ENCODE results near the gene TOM1L2.

- TF ChIP-seq, protein P1, sequence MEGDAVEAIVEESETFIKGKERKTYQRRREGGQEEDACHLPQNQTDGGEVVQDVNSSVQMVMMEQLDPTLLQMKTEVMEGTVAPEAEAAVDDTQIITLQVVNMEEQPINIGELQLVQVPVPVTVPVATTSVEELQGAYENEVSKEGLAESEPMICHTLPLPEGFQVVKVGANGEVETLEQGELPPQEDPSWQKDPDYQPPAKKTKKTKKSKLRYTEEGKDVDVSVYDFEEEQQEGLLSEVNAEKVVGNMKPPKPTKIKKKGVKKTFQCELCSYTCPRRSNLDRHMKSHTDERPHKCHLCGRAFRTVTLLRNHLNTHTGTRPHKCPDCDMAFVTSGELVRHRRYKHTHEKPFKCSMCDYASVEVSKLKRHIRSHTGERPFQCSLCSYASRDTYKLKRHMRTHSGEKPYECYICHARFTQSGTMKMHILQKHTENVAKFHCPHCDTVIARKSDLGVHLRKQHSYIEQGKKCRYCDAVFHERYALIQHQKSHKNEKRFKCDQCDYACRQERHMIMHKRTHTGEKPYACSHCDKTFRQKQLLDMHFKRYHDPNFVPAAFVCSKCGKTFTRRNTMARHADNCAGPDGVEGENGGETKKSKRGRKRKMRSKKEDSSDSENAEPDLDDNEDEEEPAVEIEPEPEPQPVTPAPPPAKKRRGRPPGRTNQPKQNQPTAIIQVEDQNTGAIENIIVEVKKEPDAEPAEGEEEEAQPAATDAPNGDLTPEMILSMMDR (IDR thresholded peaks at IDR 0.05), result no peak
- TF ChIP-seq POLR2A (IDR thresholded peaks at IDR 0.05), result no peak
- no peak for TF ChIP-seq POLR2AphosphoS5 (IDR thresholded peaks at IDR 0.05)
- no peak for TF ChIP-seq EP300 (IDR thresholded peaks at IDR 0.05)
Observed at GRCh38 chr17:17860766-17861107, 111.5 kb downstream of the TOM1L2 start.

Data from stomach (tissue), 4 donors.